HepG2 (cell line): ENCODE measurements around the gene COL2A1. TPM values are rescaled to one million over a fixed set of nuclear protein-coding genes. Genes with fewer than 3 reads are reported as not detected.

ENCODE experiments used
- AGO2 ChIP-seq: fragments of 200-400 bp; formaldehyde crosslinking; optimal IDR thresholded peaks from 2 replicates; pipeline ENCODE3; 2017; ENCODE audit warnings: mild to moderate bottlenecking, low read depth, low read length, moderate library complexity
- CREM ChIP-seq, 2 experiments: sonication (generic) in 1 of 2; formaldehyde crosslinking in 1 of 2; IDR thresholded peaks; 2 replicates each; pipeline versions ENCODE4 v1.4.0 to v1.6.1; 2016 to 2020; ENCODE audit warnings: antibody characterized with exemption in 1 of 2, mild to moderate bottlenecking in 1 of 2, missing genetic modification reagents in 1 of 2
- CTCF ChIP-seq: sonication (generic); formaldehyde crosslinking; IDR thresholded peaks from 2 replicates; pipeline ENCODE4 v1.5.0; 2020; ENCODE audit warnings: mild to moderate bottlenecking, missing genetic modification reagents, moderate library complexity
- GMEB1 ChIP-seq: sonication (generic); formaldehyde crosslinking; IDR thresholded peaks from 2 replicates; pipeline ENCODE4 v1.5.1; 2020; ENCODE audit warnings: missing genetic modification reagents, mild to moderate bottlenecking, borderline replicate concordance
- JUND ChIP-seq: sonication (generic); formaldehyde crosslinking; IDR thresholded peaks from 2 replicates; pipeline ENCODE4 v1.8.0; 2022; ENCODE audit warnings: mild to moderate bottlenecking, missing genetic modification reagents
- LCORL ChIP-seq, 2 experiments: fragments of 450-650 bp in 1 of 2; sonication (generic) in 1 of 2; formaldehyde crosslinking in 1 of 2; IDR thresholded peaks; 2 replicates each; pipeline versions ENCODE4 v1.5.0 to v1.6.1; 2017 to 2020; ENCODE audit warnings: antibody characterized with exemption in 1 of 2, missing genetic modification reagents in 1 of 2
- PATZ1 ChIP-seq: sonication (generic); formaldehyde crosslinking; IDR thresholded peaks from 2 replicates; pipeline ENCODE4 v1.4.0; 2020; ENCODE audit warnings: missing genetic modification reagents
- SMAD3 ChIP-seq: sonication (generic); formaldehyde crosslinking; IDR thresholded peaks from 2 replicates; pipeline ENCODE4 v1.4.0; 2020; ENCODE audit warnings: missing genetic modification reagents
- ZBTB14 ChIP-seq: sonication (generic); formaldehyde crosslinking; IDR thresholded peaks from 2 replicates; pipeline ENCODE4 v1.4.0; 2020; ENCODE audit warnings: missing genetic modification reagents
- ZHX1 ChIP-seq: sonication (generic); formaldehyde crosslinking; IDR thresholded peaks from 2 replicates; pipeline ENCODE4 v1.8.1; 2022; ENCODE audit warnings: low read depth, mild to moderate bottlenecking, missing genetic modification reagents
- ZNF777 ChIP-seq: sonication (generic); formaldehyde crosslinking; IDR thresholded peaks from 2 replicates; pipeline ENCODE4 v1.4.0; 2020; ENCODE audit warnings: missing genetic modification reagents
- polyA plus RNA-seq, 8 experiments: library from polyadenylated mRNA; depleted of rRNA in 3 of 8; stranded (reverse) in 7 of 8; unstranded in 1 of 8; fragments of >200 nt; fragmentation: Illumina TruSeq in 4 of 8; extraction: Trizol in 4 of 8; gene quantifications; 2 replicates each; pipeline versions ENCODE4 v1.2.1 to v1.2.3, GENCODE V29; 2011 to 2016; ENCODE audit warnings: low read depth in 4 of 8, missing spikeins in 1 of 8, mixed read lengths in 1 of 8; ENCODE audit not compliant: insufficient read depth in 1 of 8
- total RNA-seq, 5 experiments: library from RNA; depleted of rRNA; stranded (reverse); fragments of >200 nt; fragmentation: Illumina TruSeq; extraction: Trizol; gene quantifications; 2 replicates each; pipeline ENCODE4 v1.2.3, GENCODE V29; 2016; ENCODE audit warnings: low read depth in 1 of 5
- TF ChIP-seq, protein P1 (sequence below): sonication (generic); formaldehyde crosslinking; IDR thresholded peaks from 2 replicates; pipeline ENCODE4 v1.4.0; 2020; ENCODE audit warnings: mild to moderate bottlenecking, missing genetic modification reagents
- TF ChIP-seq, protein P2 (sequence below): IDR thresholded peaks from 2 replicates; pipeline ENCODE4 v1.6.1; 2016; ENCODE audit warnings: low read depth

The COL2A1 gene
- total and polyA plus RNA-seq, 2 of the 13 experiments (the other 11 are each of a cell fraction or from before 2014, with no cell fraction given): 7.4 to 38.3 TPM

GRCh38 chr12:48004053-48004941 lies at the start of gene COL2A1 (continued):
- TF ChIP-seq LCORL (IDR thresholded peaks at IDR 0.05) (no peak), LCORL (CRISPR knock-in tag; IDR thresholded peaks at IDR 0.05) (peak; percentile 80), ZBTB14 (no peak), GMEB1 (CRISPR knock-in tag) (no peak), PATZ1 (peak; percentile 87), AGO2 (peak; percentile 73), SMAD3 (CRISPR knock-in tag) (no peak), ZNF777 (CRISPR knock-in tag) (peak; percentile 54; the same call in 1 of the 2 replicates), CREM (IDR thresholded peaks at IDR 0.05) (no peak), CREM (CRISPR knock-in tag; IDR thresholded peaks at IDR 0.05) (no peak), JUND (CRISPR knock-in tag) (no peak), CTCF (CRISPR knock-in tag) (no peak; the same call in 1 of the 2 replicates), ZHX1 (CRISPR knock-in tag) (no peak)
- TF ChIP-seq, protein P1, sequence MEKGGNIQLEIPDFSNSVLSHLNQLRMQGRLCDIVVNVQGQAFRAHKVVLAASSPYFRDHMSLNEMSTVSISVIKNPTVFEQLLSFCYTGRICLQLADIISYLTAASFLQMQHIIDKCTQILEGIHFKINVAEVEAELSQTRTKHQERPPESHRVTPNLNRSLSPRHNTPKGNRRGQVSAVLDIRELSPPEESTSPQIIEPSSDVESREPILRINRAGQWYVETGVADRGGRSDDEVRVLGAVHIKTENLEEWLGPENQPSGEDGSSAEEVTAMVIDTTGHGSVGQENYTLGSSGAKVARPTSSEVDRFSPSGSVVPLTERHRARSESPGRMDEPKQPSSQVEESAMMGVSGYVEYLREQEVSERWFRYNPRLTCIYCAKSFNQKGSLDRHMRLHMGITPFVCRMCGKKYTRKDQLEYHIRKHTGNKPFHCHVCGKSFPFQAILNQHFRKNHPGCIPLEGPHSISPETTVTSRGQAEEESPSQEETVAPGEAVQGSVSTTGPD (CRISPR knock-in tag): no peak
- TF ChIP-seq, protein P2, sequence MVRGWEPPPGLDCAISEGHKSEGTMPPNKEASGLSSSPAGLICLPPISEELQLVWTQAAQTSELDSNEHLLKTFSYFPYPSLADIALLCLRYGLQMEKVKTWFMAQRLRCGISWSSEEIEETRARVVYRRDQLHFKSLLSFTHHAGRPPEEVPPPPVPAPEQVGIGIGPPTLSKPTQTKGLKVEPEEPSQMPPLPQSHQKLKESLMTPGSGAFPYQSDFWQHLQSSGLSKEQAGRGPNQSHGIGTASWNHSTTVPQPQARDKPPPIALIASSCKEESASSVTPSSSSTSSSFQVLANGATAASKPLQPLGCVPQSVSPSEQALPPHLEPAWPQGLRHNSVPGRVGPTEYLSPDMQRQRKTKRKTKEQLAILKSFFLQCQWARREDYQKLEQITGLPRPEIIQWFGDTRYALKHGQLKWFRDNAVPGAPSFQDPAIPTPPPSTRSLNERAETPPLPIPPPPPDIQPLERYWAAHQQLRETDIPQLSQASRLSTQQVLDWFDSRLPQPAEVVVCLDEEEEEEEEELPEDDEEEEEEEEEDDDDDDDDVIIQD (CRISPR knock-in tag): no peak
